ENCODE measurements around the gene LINC01488. TPM values are rescaled to one million over a fixed set of nuclear protein-coding genes. Genes with fewer than 3 reads are reported as not detected.

Gene LINC01488
- total and polyA plus RNA-seq, 2 experiments from 2014 or later, result not detected

DNA sequence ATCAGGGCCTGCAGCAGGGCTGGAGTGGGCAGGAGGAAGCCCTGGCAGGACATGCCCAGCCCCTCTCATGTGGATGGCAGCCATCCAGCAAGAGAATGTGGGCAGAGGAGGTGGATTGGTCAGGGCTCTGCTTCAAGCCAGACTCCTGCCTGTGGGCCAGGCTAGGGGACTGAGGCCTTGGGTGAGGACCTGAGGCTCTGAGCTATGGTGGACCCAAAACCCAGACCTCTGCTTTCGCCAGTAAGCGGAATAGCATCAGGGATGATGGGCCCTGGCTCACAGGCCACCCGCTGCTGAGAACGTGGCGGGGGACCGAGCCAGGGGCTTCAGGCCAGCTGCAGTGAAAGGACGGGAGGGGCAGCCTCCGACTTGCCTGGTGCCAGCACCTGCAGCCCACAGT is 57.4 kb downstream of the LINC01488 start (continued):
- TF ChIP-seq NANOG (IDR thresholded peaks at IDR 0.05; ENCODE audit: borderline replicate concordance), result no peak
- TF ChIP-seq, protein P1, sequence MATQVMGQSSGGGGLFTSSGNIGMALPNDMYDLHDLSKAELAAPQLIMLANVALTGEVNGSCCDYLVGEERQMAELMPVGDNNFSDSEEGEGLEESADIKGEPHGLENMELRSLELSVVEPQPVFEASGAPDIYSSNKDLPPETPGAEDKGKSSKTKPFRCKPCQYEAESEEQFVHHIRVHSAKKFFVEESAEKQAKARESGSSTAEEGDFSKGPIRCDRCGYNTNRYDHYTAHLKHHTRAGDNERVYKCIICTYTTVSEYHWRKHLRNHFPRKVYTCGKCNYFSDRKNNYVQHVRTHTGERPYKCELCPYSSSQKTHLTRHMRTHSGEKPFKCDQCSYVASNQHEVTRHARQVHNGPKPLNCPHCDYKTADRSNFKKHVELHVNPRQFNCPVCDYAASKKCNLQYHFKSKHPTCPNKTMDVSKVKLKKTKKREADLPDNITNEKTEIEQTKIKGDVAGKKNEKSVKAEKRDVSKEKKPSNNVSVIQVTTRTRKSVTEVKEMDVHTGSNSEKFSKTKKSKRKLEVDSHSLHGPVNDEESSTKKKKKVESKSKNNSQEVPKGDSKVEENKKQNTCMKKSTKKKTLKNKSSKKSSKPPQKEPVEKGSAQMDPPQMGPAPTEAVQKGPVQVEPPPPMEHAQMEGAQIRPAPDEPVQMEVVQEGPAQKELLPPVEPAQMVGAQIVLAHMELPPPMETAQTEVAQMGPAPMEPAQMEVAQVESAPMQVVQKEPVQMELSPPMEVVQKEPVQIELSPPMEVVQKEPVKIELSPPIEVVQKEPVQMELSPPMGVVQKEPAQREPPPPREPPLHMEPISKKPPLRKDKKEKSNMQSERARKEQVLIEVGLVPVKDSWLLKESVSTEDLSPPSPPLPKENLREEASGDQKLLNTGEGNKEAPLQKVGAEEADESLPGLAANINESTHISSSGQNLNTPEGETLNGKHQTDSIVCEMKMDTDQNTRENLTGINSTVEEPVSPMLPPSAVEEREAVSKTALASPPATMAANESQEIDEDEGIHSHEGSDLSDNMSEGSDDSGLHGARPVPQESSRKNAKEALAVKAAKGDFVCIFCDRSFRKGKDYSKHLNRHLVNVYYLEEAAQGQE (IDR thresholded peaks at IDR 0.05; ENCODE audit: unreplicated experiment), result no peak

- Mint-ChIP-seq H3K9me3 (no peaks in the 10 kb centered on the region; the same call in 2 of the 3 replicates), H3K27me3 (ENCODE audit: insufficient read depth, low read depth, poor library complexity) (peaks cover 12% of the 10 kb centered on the region), H3K36me3 (ENCODE audit: low read depth) (no peaks in the 10 kb centered on the region), H3K4me1 (peaks cover 14% of the 10 kb centered on the region), H3K4me3 (no peak overlapping the region), H3K27ac (no peak overlapping the region)
- no peaks in the 10 kb centered on the region for H3F3A ChIP-seq (replicated peaks; ENCODE audit: low read depth)
- H4K20me1 ChIP-seq (replicated peaks; ENCODE audit: insufficient read depth), result no peaks in the 10 kb centered on the region
- ATAC-seq (peak; percentile 14; the same call in 2 of the 3 replicates), DNase-seq (ENCODE audit: low spot score) (no peak)
- H3K27ac ChIP-seq (ENCODE audit: low read depth), result no peak overlapping the region
- no peaks in the 10 kb centered on the region for H3K27me3 ChIP-seq (ENCODE audit: insufficient read depth)
- no peaks in the 10 kb centered on the region for H3K4me1 ChIP-seq (ENCODE audit: insufficient read depth)
- H3K36me3 ChIP-seq (ENCODE audit: insufficient read depth), result no peaks in the 10 kb centered on the region
- H3K79me2 ChIP-seq (replicated peaks; ENCODE audit: insufficient read depth), result no peaks in the 10 kb centered on the region
- H2AFZ ChIP-seq, result peak overlapping the region; percentile 69
- no peaks in the 10 kb centered on the region for H3K9me2 ChIP-seq (ENCODE audit: insufficient read depth)
- no peak overlapping the region for H3K4me3 ChIP-seq
- H3K4me2 ChIP-seq, result no peak overlapping the region
- no peak for TF ChIP-seq CREB1 (CRISPR knock-in tag; IDR thresholded peaks at IDR 0.05; ENCODE audit: low read depth)
- no peak for TF ChIP-seq POLR2AphosphoS5 (IDR thresholded peaks at IDR 0.05; ENCODE audit: low read depth)
- TF ChIP-seq, protein P1 (IDR thresholded peaks at IDR 0.05; ENCODE audit: unreplicated experiment), result no peak
- TF ChIP-seq JUNB (IDR thresholded peaks at IDR 0.05; ENCODE audit: unreplicated experiment), result no peak
- no peak for TF ChIP-seq STAT1 (IDR thresholded peaks at IDR 0.05; ENCODE audit: unreplicated experiment)
- TF ChIP-seq, protein P2, sequence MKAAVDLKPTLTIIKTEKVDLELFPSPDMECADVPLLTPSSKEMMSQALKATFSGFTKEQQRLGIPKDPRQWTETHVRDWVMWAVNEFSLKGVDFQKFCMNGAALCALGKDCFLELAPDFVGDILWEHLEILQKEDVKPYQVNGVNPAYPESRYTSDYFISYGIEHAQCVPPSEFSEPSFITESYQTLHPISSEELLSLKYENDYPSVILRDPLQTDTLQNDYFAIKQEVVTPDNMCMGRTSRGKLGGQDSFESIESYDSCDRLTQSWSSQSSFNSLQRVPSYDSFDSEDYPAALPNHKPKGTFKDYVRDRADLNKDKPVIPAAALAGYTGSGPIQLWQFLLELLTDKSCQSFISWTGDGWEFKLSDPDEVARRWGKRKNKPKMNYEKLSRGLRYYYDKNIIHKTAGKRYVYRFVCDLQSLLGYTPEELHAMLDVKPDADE (IDR thresholded peaks at IDR 0.05), result no peak
- TF ChIP-seq EZH2 (IDR thresholded peaks at IDR 0.05; ENCODE audit: low read depth, unreplicated experiment), result no peak
- TF ChIP-seq, protein P3, sequence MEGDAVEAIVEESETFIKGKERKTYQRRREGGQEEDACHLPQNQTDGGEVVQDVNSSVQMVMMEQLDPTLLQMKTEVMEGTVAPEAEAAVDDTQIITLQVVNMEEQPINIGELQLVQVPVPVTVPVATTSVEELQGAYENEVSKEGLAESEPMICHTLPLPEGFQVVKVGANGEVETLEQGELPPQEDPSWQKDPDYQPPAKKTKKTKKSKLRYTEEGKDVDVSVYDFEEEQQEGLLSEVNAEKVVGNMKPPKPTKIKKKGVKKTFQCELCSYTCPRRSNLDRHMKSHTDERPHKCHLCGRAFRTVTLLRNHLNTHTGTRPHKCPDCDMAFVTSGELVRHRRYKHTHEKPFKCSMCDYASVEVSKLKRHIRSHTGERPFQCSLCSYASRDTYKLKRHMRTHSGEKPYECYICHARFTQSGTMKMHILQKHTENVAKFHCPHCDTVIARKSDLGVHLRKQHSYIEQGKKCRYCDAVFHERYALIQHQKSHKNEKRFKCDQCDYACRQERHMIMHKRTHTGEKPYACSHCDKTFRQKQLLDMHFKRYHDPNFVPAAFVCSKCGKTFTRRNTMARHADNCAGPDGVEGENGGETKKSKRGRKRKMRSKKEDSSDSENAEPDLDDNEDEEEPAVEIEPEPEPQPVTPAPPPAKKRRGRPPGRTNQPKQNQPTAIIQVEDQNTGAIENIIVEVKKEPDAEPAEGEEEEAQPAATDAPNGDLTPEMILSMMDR (conservative IDR thresholded peaks at IDR 0.05; ENCODE audit: low read depth in 2 of 2), result no peak
- no peak for TF ChIP-seq EZH2phosphoT487 (IDR thresholded peaks at IDR 0.05; ENCODE audit: unreplicated experiment)
These were observed 58.1 kb downstream of the LINC01488 start for GRCh38 chr11:69539416-69540117.
